Measurements from ENCODE around the gene RHOG.

- TF ChIP-seq CTCF (IDR thresholded peaks at IDR 0.05) (no peak), POLR2A (IDR thresholded peaks at IDR 0.05) (no peak)
These were observed 36.9 kb upstream of the RHOG start for GRCh38 chr11:3877364-3878257.
